ENCODE measurements around the gene MAPRE3. TPM values are rescaled to one million over a fixed set of nuclear protein-coding genes. Genes with fewer than 3 reads are reported as not detected.

Gene MAPRE3
- total and polyA plus RNA-seq, 9 of the 15 experiments (the other 6 are each of a cell fraction or from before 2014, with no cell fraction given) = 0.70 to 43.2 (median 12.6) TPM

DNA sequence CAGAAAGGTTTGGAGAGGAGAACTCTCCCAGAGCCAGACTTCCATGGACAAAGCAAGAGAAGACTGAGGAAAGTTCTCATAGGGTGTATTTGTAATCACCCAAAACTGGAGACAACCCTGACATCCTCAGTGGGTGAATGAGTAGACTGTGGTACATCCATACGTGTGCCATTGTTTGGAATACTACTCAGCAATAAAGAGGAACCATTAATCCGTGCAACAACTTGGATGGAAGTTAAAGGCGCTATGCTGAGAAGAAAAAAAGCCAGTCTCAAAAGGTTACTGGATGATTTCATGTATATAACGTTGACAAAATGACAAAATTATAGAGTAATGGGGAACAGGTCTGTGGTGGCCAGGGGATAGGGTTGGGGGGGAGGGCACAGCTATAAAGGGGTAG lies 38.2 kb downstream of the MAPRE3 start (continued):
- TF ChIP-seq CLOCK (CRISPR knock-in tag; IDR thresholded peaks at IDR 0.05; ENCODE audit: borderline replicate concordance) (no peak), HMGN3 (IDR thresholded peaks at IDR 0.05; ENCODE audit: borderline replicate concordance, extremely low read depth, insufficient read length, low read depth, low read length) (no peak), ZNF668 (CRISPR knock-in tag; IDR thresholded peaks at IDR 0.05) (no peak), KDM1A (IDR thresholded peaks at IDR 0.05) (peak in 1 of 2 experiments; percentile 50; a peak in 2 of 4 replicates), ADNP (tag; IDR thresholded peaks at IDR 0.05) (0 out of 2 replicates have a peak, but pooled peaks have one; percentile 55), MLLT1 (IDR thresholded peaks at IDR 0.05) (no peak), GMEB1 (CRISPR knock-in tag; IDR thresholded peaks at IDR 0.05) (no peak), ZC3H4 (CRISPR knock-in tag; IDR thresholded peaks at IDR 0.05; ENCODE audit: borderline replicate concordance) (no peak), BDP1 (IDR thresholded peaks at IDR 0.05; ENCODE audit: insufficient read depth, insufficient read length) (no peak), HDAC2 (IDR thresholded peaks at IDR 0.05) (peak; percentile 15; the same call in 1 of the 2 replicates), ZNF146 (CRISPR knock-in tag; IDR thresholded peaks at IDR 0.05; ENCODE audit: unreplicated experiment) (peak; percentile 92), ELF1 (tag; IDR thresholded peaks at IDR 0.05) (0 out of 2 replicates have a peak, but pooled peaks have one; percentile 13), POLR2H (tag; IDR thresholded peaks at IDR 0.05; ENCODE audit: low read depth) (no peak), ZNF740 (CRISPR knock-in tag; IDR thresholded peaks at IDR 0.05) (no peak), ZNF740 (tag; IDR thresholded peaks at IDR 0.05) (peak in 1 of 2 experiments; percentile 26; a peak in 1 of 4 replicates)
- TF ChIP-seq, protein P1, sequence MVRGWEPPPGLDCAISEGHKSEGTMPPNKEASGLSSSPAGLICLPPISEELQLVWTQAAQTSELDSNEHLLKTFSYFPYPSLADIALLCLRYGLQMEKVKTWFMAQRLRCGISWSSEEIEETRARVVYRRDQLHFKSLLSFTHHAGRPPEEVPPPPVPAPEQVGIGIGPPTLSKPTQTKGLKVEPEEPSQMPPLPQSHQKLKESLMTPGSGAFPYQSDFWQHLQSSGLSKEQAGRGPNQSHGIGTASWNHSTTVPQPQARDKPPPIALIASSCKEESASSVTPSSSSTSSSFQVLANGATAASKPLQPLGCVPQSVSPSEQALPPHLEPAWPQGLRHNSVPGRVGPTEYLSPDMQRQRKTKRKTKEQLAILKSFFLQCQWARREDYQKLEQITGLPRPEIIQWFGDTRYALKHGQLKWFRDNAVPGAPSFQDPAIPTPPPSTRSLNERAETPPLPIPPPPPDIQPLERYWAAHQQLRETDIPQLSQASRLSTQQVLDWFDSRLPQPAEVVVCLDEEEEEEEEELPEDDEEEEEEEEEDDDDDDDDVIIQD (CRISPR knock-in tag; IDR thresholded peaks at IDR 0.05) = no peak

Measured in K562 (cell line).